ENCODE measurements around the gene SNCB.
A peak's percentile ranks its signal among the peaks of the same experiment; 100 is the strongest.
"Not testable (repeated sequence)": the region's sequence is repeated elsewhere in the genome, so short reads cannot be mapped to it uniquely, and the experiment has no call there.

SNCB gene

DNA sequence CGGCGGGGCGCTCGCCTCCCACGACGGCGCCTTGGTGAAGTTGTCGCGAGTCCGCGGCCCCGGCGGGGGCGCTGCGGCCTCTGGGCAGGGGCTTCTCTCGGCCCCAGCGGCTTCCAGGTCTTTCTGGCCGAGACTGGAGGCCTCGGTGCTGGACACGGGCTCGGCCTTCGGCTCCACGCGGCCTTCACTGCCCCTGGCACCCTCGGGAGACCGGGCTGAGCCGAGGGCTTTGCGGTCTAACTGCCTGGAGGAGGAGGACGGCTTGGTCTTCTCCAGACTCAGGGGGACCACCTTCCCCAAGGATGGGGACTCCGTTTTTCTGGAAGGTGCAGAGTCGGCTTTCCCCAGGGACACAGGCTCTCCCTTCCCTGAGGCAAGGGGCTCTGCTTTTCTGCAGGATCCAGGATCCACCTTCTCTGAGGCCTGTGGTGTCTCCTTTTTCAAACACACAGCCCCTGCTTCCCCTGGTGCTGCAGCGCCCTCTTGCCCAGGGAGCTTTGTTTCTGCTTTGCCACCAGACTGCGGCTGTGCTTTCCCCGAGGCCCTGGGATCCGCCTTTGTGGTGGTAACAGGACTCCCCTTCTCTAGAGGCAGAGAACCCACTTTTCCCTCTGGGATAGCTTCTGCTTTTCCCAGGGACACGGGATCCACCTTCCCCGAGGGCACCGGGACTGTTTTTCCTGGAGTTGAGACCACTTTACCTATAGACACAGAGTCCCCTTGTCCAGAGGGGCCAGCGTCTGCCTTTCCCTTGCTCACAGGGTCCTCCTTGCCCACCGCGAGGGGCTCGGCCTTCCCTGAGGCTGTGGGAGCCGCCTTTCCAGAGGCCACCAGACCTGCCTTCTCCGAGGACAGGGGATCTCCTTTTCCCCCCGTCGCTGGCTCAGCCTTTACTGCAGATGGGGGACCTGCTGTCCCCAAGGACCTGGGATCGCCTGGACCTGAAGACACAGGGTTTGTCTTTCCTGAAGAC is 32.6 kb downstream of the SNCB start:
- no peak for DNase-seq (ENCODE audit: low read depth in 2 of 2)

DNA sequence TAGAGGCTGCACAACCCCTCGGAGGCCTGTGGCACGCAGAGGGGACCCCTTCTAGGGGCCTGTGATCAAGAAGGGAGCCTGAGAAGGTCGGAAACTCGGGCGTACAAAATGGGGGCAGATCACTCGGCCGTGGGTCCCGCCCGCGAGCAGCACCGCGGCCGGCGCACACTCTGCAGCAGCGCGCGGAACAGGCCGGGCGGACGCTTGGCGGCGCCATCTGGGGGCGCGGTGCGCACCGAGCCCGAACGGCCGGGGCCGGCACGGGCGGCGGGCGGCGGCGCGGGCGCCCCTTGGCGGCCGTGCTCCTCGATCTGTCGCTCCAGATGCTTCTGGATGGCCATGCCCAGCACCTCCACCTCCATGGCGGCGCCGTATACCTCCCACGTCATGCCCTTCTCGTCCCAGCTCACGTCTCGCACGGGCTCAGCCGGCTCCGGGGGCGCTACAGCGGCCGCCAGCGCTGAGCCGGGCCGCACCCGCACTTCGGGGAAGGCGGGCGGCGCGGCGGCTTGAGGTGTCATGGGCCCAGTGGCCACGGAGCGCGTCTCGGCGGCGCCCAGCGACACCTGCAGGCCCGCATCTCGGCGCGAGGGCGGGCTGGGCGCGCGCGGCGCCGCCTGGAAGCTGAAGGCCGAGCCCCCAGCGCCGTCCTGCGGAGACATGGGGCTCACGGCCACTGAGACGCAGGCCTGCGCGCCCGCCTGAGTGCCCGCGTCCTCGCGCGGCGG is 33.5 kb downstream of the SNCB start:
- peak; percentile 32 to 37 for DNase-seq (ENCODE audit: low read depth in 2 of 2)

DNA sequence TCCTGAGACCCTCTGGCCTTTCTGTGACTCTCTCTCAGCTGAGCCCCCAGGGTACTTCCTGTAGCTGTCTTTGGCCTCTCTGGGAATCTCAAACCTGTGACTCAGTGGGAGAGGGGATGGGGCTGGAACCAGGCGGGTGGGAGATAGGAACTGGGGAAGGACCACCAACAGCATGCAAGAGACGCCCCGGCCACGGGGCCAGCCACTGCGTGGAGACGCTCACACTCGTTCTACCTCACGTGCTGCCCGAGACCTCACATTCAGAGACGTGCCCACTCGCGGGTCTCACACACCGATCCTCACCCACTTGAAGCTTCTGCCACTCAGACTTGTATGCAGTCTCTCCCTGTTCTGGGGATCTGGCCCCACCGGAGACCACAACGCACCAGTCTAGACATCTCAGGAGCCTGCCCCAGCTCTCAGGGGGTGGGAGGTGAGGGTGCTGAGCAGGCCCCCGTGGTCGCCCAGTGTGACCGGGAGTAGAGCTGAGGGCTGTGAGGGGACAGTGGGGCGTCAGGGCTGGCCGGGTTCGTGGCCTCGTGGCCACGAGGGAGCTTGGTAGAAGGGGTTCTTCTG is 34.2 kb downstream of the SNCB start:
- DNase-seq (ENCODE audit: low read depth in 2 of 2) = no peak

DNA sequence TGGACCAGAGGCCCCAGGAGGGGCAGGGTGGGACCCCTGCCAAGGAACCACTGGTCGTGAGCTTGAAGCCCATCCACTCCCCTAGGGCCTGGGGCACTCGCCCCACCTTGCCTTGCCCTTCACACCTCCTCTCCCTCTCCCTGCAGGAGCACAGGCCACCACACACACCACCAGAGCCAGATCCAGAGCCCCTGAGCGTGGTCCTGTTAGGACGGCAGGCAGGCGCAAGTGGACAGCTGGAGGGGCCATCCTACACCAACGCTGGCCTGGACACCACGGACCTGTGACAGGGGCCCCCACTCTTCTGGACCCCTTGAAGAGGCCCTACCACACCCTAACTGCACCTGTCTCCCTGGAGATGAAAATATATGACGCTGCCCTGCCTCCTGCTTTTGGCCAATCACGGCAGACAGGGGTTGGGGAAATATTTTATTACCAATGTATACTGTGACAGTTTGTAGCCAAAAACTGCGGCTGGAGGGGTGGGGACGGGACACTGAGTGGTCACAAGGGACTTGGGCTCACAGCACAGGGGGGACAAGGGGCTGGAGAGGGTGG is 34.9 kb downstream of the SNCB start:
- DNase-seq (ENCODE audit: low read depth in 2 of 2) = no peak

DNA sequence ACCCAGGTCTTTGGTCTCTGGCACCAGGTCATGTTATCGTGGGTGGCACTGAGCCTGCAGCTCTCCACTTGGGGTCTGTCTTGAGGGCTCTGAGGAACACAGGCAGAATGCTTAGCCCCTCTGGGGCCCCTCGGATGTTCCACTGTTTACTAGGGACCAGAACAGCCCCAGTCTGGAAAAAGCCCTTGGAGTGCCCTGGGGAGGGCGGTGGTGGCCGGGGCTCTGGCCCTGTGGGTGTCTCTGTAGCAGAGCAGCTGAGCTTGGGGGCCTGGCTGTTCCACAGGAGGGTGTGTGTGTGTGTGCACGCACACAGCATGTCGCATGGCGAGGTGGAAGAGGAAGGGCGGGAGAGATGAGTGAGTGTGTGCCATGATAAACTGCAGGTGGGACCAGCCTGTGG is 35.8 kb downstream of the SNCB start:
- no peak for DNase-seq (ENCODE audit: low read depth in 2 of 2)

DNA sequence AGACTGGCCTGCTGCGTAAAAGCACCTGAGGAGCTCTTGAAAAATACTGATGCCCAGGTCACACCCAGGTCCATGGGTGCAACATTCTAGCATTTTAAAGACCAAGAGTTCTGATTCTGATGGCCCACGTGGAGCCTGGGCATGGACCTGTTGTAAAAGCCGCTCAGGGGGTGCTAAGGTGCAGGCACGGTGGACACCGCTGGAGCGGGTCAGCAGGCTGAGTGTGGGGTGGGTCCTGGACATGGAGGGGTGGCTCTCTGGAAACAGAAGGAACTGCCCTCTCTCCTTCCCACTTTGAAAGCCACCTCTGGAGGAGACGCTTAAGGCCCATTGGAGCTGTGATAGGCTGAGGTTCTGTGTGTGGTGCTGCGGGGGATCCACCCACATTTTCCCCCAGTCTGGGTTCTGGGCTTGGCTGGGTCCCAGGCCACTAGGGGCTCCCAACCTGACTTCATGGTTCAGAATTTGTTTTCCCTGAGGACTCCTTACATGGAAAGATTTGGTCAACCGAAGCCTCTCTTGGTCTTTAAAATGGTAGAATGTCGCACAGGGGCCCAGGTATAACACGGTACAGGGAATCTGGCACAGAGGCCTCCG is 37.0 kb downstream of the SNCB start:
- DNase-seq (ENCODE audit: low read depth in 2 of 2) = no peak

DNA sequence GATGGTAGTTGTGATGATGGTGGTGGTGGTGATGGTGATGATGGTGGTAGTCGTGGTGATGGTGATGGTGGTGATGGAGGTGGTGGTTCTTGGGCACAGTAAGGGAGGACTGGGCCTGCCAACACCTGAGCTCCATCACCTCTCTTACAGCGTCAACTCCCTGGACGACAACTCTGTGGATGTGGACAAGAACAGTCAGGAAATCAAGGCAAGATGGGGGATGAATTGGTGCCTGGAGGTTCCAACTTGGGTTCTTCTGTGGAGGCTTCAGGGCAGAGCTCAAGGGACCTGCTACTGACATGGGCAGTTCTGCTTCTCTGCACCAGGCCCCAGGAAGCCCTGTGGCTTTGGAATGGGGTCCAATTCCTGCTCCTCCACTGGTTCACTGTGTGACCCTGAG is 37.8 kb downstream of the SNCB start:
- DNase-seq (ENCODE audit: low read depth in 2 of 2) = no peak

DNA sequence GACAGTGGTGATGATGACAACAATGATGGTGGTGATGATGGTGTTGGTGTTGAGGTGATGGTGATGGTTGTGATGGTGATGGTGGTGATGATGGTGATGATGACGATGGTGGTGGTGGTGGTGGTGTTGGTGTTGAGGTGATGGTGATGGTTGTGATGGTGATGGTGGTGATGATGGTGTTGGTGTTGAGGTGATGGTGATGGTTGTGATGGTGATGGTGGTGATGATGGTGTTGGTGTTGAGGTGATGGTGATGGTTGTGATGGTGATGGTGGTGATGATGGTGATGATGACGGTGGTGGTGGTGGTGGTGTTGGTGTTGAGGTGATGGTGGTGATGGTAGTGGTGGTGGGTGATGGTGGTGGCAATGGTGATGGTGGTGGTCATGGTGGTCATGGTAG is 38.7 kb downstream of the SNCB start:
- DNase-seq (ENCODE audit: low read depth in 2 of 2) = not testable (repeated sequence)

DNA sequence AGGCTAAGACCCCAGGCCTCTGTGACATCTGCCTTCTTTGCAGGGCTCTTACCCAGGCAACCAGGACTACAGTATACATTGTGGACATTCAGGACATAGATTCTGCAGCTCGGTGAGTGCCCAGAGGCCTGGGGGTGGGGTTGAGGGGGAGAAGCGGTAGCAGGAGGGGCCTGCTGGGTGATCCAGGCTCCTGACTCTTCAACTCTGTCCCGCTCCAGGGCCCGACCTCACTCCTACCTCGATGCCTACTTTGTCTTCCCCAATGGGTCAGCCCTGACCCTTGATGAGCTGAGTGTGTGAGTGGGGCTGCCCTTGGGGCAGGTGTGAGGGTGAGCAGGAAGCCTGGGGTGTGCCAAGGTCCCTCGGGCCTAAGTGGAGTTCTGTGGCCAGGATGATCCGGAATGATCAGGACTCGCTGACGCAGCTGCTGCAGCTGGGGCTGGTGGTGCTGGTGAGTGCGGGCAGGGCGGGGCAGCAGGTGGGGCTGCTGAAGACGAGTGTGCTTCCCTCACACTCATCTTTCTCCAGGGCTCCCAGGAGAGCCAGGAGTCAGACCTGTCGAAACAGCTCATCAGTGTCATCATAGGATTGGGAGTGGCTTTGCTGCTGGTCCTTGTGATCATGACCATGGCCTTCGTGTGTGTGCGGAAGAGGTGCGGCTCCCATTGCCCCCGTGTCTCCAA is 40.2 kb downstream of the SNCB start:
- DNase-seq (ENCODE audit: low read depth in 2 of 2) = no peak

DNA sequence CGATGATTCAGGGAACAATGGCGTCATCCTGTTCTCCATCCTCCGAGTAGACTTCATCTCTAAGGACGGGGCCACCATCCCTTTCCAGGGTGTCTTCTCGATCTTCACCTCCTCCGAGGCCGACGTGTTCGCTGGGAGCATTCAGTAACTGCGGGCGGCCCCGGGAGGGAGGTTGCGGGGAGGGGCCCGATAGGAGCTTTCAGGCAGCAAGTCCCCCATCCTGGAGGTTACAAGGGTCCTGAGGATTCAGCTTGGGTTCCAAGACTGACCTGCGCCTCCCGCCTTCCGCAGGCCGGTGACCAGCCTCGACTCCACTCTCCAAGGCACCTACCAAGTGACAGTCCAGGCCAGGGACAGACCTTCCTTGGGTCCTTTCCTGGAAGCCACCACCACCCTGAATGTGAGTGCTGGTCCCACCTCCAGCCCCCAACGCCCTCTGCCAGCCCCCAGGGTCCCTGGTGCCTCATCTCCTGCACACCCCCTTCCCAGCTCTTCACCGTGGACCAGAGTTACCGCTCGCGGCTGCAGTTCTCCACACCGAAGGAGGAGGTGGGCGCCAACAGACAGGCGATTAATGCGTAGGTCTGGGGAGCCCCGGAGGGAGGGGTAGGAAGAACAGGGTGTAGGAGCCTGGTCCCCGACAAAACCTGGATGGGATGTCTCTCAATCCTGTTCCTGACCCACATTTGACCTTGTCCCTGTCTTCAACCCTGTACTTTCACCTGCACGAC is 41.1 kb downstream of the SNCB start:
- DNase-seq (ENCODE audit: low read depth in 2 of 2) = no peak

DNA sequence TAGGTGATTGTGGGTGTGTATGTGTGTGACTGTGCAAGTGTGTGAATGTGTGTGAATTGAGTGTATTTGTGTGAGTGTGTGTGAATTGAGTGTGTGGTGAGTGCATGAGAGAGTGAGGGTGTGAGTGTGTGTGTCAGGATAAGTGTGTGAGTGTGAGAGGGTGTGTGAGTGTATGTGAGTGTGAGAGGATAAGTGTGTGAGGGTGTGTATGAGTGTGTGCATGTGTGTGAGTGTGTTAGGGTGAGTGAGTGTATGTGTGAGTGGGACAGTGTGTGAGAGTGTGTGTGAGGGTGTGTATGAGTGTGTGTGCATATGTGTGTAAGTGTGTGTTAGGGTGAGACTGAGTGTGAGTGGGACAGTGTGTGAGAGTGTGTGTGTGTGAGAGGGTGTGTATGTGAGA is 42.0 kb downstream of the SNCB start:
- DNase-seq (ENCODE audit: low read depth in 2 of 2) = no peak

DNA sequence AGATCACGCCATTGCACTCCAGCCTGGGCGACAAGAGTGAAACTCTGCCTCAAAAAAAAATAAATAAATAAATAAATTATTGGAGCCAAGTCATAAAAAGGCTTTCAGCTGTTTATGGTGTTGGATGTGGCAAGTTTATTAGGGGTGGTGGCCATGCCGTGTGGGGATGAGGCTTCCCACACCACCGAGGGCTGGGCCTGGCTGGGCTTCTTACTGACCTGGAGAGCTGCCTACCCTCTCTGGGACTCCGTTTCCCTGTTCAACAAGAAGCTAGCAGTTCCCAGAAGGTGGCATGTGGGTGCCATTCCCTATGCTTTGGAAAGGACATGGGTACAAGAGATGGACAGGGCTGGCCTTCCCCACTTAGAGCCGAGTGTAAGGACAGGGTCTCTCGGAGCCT is 42.9 kb downstream of the SNCB start:
- no peak for DNase-seq (ENCODE audit: low read depth in 2 of 2)

DNA sequence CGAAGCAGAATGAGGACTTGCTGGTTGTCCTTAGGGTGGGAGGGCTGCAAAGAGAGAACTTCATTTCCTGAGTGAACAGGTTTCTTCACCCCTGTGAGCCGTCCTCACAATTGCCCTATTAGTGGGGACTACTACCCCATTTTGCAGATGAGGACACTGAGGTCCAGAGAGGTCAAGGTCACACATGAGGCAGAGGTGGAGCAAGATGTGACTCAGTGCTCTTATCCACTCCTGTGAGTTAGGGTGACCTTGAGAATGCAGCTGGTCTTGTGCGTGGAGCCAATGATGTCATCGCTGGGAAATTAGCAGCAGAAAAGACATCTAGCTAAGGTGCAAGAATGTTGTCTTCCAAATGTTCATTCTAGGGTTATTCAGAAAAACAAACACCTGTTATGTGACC is 47.3 kb downstream of the SNCB start:
- DNase-seq (ENCODE audit: low read depth in 2 of 2) = no peak

DNA sequence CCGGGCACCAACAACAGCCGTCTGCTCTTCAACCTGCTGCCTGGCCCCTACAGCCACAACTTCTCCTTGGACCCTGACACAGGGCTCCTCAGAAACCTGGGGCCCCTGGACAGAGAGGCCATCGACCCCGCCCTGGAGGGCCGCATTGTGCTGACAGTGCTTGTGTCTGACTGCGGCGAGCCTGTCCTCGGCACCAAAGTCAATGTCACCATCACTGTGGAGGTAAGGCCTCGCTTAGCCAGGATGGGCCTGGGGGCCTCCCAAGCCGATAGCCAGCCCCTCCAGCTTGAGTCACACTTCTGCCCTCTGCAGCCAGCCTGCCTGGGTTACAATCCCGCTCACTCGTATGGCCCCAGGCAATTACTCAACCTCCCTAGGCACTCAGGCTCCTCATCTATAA is 49.0 kb downstream of the SNCB start:
- DNase-seq (ENCODE audit: low read depth in 2 of 2) = no peak

DNA sequence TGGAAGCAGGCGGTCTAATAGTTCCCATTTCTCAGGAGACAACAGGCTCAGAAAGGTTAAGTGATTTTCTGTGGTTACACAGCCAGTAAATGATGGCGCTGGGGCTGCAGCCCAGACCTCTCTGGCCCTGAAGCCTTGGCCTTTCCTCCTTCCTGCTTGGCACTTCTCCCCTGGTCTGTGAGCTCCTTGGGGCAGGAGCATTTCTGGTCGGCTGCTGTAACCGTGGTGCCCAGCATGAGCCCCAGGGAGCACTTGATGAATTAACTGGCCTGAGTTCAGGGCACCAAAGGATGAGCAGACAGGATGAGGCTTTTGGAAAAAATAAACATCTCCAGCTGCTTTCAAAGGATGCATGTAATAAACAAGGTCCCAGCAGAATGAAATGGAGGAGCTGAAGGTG is 51.0 kb downstream of the SNCB start:
- no peak for DNase-seq (ENCODE audit: low read depth in 2 of 2)

DNA sequence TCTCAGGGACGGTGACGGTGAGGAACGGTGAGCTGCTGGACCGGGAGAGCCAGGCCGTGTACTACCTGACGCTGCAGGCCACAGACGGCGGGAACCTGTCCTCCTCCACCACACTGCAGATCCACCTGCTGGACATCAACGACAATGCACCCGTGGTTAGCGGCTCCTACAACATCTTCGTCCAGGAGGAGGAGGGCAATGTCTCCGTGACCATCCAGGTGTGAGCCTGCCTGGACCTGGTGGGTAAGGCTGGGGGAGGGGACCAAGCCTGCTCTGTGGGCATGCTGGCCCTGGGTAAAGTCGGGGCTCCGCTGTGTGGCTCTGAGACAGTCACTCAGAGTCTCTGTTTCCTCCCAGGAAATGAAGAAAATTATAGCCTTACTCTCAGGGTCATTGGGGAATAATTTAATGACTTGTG is 51.9 kb downstream of the SNCB start:
- no peak for DNase-seq (ENCODE audit: low read depth in 2 of 2)

DNA sequence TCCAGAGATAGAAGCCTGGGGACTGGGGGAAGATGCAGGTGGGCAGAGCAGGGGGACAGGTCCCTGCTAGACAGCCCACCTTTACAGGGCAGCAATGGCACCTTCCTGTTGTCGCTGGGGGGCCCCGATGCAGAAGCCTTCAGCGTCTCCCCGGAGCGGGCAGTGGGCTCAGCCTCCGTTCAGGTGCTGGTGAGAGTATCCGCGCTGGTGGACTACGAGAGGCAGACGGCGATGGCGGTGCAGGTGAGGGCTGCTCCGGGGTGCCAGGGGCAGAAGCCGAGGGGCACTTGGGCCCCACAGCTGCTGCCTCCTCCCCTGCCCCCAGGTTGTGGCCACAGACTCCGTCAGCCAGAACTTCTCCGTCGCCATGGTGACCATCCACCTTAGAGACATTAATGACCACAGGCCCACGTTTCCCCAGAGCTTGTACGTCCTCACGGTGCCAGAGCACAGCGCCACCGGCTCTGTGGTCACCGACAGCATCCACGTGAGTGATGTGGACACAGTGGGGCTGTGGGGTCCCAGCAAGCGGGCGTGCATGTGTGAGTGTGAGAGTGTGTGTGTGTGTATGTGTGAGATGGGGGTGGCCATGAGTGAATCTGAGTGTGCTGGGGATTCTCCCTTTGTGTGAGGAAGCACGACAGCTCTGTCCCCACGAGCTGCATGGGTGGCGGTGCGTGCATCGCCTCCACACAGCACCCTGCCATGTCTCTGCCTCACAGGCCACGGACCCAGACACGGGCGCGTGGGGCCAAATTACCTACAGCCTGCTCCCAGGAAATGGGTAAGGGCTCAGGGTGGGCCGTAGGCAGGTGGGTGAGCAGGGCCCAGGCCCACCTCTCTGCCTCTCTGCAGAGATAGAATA is 52.8 kb downstream of the SNCB start:
- DNase-seq (ENCODE audit: low read depth in 2 of 2) = no peak

DNA sequence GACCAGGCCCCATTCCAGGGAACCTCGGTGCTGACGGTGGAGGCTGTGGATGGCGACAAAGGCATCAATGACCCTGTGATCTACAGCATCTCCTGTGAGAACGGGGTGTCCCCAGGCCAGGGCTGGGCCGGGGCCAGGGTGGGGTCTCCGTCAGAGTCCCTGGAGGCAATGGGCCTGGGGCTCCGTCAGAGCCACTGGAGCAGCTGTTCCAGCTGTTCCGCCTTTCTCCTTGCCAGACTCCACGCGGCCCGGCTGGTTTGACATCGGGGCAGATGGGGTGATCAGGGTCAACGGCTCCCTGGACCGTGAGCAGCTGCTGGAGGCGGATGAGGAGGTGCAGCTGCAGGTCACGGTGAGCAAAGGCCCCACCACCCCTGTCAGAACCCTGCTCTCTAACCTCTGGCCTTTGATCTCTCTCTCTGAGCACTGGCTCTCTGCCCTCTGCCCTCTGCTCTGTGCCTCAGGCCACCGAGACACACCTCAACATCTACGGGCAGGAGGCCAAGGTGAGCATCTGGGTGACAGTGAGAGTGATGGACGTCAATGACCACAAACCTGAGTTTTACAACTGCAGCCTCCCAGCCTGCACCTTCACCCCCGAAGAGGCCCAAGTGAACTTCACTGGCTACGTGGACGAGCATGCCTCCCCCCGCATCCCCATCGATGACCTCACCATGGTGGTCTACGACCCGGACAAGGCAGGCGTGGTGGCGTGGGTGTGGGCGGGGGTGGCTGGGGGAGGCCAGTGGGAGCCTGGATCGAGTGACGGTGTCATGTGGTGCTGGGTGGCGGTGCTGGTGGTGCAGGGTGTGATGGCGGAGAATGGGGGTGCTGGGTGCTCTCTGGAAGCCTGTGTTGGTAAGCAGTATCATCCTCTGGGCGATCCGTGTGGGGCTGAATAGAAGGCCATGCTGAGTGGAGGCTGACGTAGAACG is 54.6 kb downstream of the SNCB start:
- DNase-seq (ENCODE audit: low read depth in 2 of 2) = no peak

DNA sequence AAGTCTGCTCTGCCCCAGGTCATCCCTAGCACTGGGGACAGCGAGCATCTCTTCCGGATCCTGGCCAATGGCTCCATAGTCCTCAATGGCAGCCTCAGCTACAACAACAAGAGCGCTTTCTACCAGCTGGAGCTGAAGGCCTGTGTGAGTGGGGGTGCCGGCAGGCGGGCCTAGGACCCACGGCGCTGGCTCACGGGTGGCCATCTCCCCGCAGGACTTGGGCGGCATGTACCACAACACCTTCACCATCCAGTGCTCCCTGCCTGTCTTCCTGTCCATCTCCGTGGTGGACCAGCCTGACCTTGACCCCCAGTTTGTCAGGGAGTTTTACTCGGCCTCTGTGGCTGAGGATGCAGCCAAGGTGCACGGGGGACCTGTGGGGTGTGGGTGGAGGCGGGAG is 55.3 kb downstream of the SNCB start:
- DNase-seq (ENCODE audit: low read depth in 2 of 2) = no peak
